NCI-H460 (cell line): ENCODE data around the gene CACHD1. TPM values are rescaled to one million over a fixed set of nuclear protein-coding genes. Genes with fewer than 3 reads are reported as not detected.
"Not testable (repeated sequence)": the region's sequence is repeated elsewhere in the genome, so short reads cannot be mapped to it uniquely, and the experiment has no call there.

Experiments
- DNase-seq: peaks from one replicate; pipeline ENCODE4 v3.0.0-alpha.2; 2016; ENCODE audit warnings: low read depth; ENCODE audit errors: extremely low read depth
- small RNA-seq, 2 experiments: library from RNA; depleted of rRNA; stranded (forward); fragments of <200 nt; gene quantifications; one replicate each; pipeline ENCODE3, GENCODE V24; 2014
- total RNA-seq: library from RNA; depleted of rRNA; stranded (reverse); fragments of >200 nt; shearing (Covaris generic); gene quantifications from 2 replicates; pipeline ENCODE4 v1.2.3, GENCODE V29; 2014

Gene CACHD1
- total RNA-seq, 1 experiment from 2014 or later = 3.2 TPM

GRCh38 chr1:64740687-64741086 lies 270.8 kb downstream of the CACHD1 start:
- DNase-seq = not testable (repeated sequence)

Small RNAs within 50 kb of the gene (small RNA-seq; reads per million reads assigned to genes)
- gene MIR4794 = 0 reads per million in 2 experiments
